ENCODE results near the gene EHHADH.
"Not testable (repeated sequence)": the region's sequence is repeated elsewhere in the genome, so short reads cannot be mapped to it uniquely, and the experiment has no call there.

EHHADH gene

GRCh38 chr3:185253645-185254410 is at the start of gene EHHADH:
Gene EHHADH (minus strand): TSS chr3:185254049. CDS start chr3:185254022, 27 bp downstream.
- peak; percentile 9 to 33 for DNase-seq

GRCh38 chr3:185299918-185300426 is 46.1 kb upstream of the EHHADH start:
- DNase-seq, result not testable (repeated sequence)

GRCh38 chr3:185297867-185298266 is 44.0 kb upstream of the EHHADH start:
- no peak for DNase-seq

- no peak for DNase-seq
Observed at GRCh38 chr3:185292238-185292637, 38.4 kb upstream of the EHHADH start.

GRCh38 chr3:185290266-185290665 is 36.4 kb upstream of the EHHADH start:
- no peak for DNase-seq

GRCh38 chr3:185283374-185283935 is 29.6 kb upstream of the EHHADH start:
- DNase-seq, result no peak

- DNase-seq, result peak; percentile 89 to 90
Observed at GRCh38 chr3:185282696-185283373, 29.0 kb upstream of the EHHADH start.

GRCh38 chr3:185280572-185281365 is 26.9 kb upstream of the EHHADH start:
- DNase-seq, result peak in 1 of 2 donors; percentile 4

- no peak for DNase-seq
Observed at GRCh38 chr3:185279587-185280138, 25.8 kb upstream of the EHHADH start.

GRCh38 chr3:185276415-185276814 is 22.6 kb upstream of the EHHADH start:
- no peak for DNase-seq

GRCh38 chr3:185272033-185272432 is 18.2 kb upstream of the EHHADH start:
- no peak for DNase-seq

- DNase-seq, result no peak
Observed at GRCh38 chr3:185270956-185271332, 17.1 kb upstream of the EHHADH start.

GRCh38 chr3:185270262-185270955 is 16.6 kb upstream of the EHHADH start:
- no peak for DNase-seq

- no peak for DNase-seq
Observed at GRCh38 chr3:185268194-185268962, 14.5 kb upstream of the EHHADH start.

- DNase-seq, result no peak
Observed at GRCh38 chr3:185267193-185267592, 13.3 kb upstream of the EHHADH start.

- DNase-seq, result no peak
Observed at GRCh38 chr3:185264849-185265553, 11.2 kb upstream of the EHHADH start.

GRCh38 chr3:185263423-185263822 is 9.6 kb upstream of the EHHADH start:
- DNase-seq, result no peak

- no peak for DNase-seq
Observed at GRCh38 chr3:185257334-185257733, 3.5 kb upstream of the EHHADH start.

- no peak for DNase-seq
Observed at GRCh38 chr3:185254799-185255198, 950 bp upstream of the EHHADH start.

- not testable (repeated sequence) for DNase-seq
Observed at GRCh38 chr3:185253133-185253532, 716 bp downstream of the EHHADH start.

Data from hippocampal formation (tissue), 2 donors.